ENCODE measurements around the gene CC2D2B.
"Not testable (repeated sequence)": the region's sequence is repeated elsewhere in the genome, so short reads cannot be mapped to it uniquely, and the experiment has no call there.

Gene CC2D2B

GRCh38 chr10:95905897-95906580 is 1.7 kb upstream of the CC2D2B start:
- not testable (repeated sequence) for DNase-seq (ENCODE audit: low spot score)

- DNase-seq (ENCODE audit: low spot score): peak; percentile 70
Measured at GRCh38 chr10:95906677-95907455, 909 bp upstream of the CC2D2B start.

GRCh38 chr10:95908450-95908849 is 675 bp downstream of the CC2D2B start:
- no peak for DNase-seq (ENCODE audit: low spot score)

GRCh38 chr10:95909561-95909960 is 1.8 kb downstream of the CC2D2B start:
- DNase-seq (ENCODE audit: low spot score): no peak

GRCh38 chr10:95916039-95916438 is 8.3 kb downstream of the CC2D2B start:
- not testable (repeated sequence) for DNase-seq (ENCODE audit: low spot score)

- DNase-seq (ENCODE audit: low spot score): no peak
Measured at GRCh38 chr10:95920798-95921426, 13.1 kb downstream of the CC2D2B start.

GRCh38 chr10:95925033-95925432 is 17.3 kb downstream of the CC2D2B start:
- DNase-seq (ENCODE audit: low spot score): no peak

- DNase-seq (ENCODE audit: low spot score): no peak
Measured at GRCh38 chr10:95935429-95935828, 27.7 kb downstream of the CC2D2B start.

- DNase-seq (ENCODE audit: low spot score): no peak
Measured at GRCh38 chr10:95941115-95941514, 33.3 kb downstream of the CC2D2B start.

- no peak for DNase-seq (ENCODE audit: low spot score)
Measured at GRCh38 chr10:95963202-95963990, 55.6 kb downstream of the CC2D2B start.

- no peak for DNase-seq (ENCODE audit: low spot score)
Measured at GRCh38 chr10:95963991-95964389, 56.2 kb downstream of the CC2D2B start.

- DNase-seq (ENCODE audit: low spot score): no peak
Measured at GRCh38 chr10:95964756-95965155, 57.0 kb downstream of the CC2D2B start.

GRCh38 chr10:95976362-95977229 is 68.8 kb downstream of the CC2D2B start:
- DNase-seq (ENCODE audit: low spot score): no peak

- no peak for DNase-seq (ENCODE audit: low spot score)
Measured at GRCh38 chr10:95982200-95982599, 74.4 kb downstream of the CC2D2B start.

GRCh38 chr10:95987685-95988426 is 80.1 kb downstream of the CC2D2B start:
- DNase-seq (ENCODE audit: low spot score): no peak

- DNase-seq (ENCODE audit: low spot score): no peak
Measured at GRCh38 chr10:95988702-95989101, 80.9 kb downstream of the CC2D2B start.

- DNase-seq (ENCODE audit: low spot score): not testable (repeated sequence)
Measured at GRCh38 chr10:95994376-95994775, 86.6 kb downstream of the CC2D2B start.

- DNase-seq (ENCODE audit: low spot score): no peak
Measured at GRCh38 chr10:95998255-95998784, 90.5 kb downstream of the CC2D2B start.

GRCh38 chr10:96013956-96014355 is 106.2 kb downstream of the CC2D2B start:
- no peak for DNase-seq (ENCODE audit: low spot score)

GRCh38 chr10:96014473-96015102 is 106.8 kb downstream of the CC2D2B start:
- DNase-seq (ENCODE audit: low spot score): no peak

Measured in Ammon's horn (tissue), 1 donor.